Activated T-cell treated with anti-CD3 and anti-CD28 coated beads, Interleukin-2, amount 50 U/mL, for 24 hours (primary cell): ENCODE data around the gene F5.
A peak's percentile ranks its signal among the peaks of the same experiment; 100 is the strongest.

Experiments
- DNase-seq: peaks from one replicate; pipeline ENCODE4 v3.0.0-alpha.2; 2020
- H3K27ac Mint-ChIP-seq: 2 replicates; pipeline ENCODE4 v1.8.0; 2020; ENCODE audit warnings: mild to moderate bottlenecking, mixed read lengths
- H3K27me3 Mint-ChIP-seq: 2 replicates; pipeline ENCODE4 v1.8.0; 2020; ENCODE audit warnings: mixed read lengths
- H3K36me3 Mint-ChIP-seq: 2 replicates; pipeline ENCODE4 v1.8.0; 2020; ENCODE audit warnings: low read depth, mixed read lengths
- H3K4me1 Mint-ChIP-seq: 2 replicates; pipeline ENCODE4 v1.8.0; 2020; ENCODE audit warnings: low read depth, mixed read lengths
- H3K4me3 Mint-ChIP-seq: 2 replicates; pipeline ENCODE4 v1.8.0; 2020; ENCODE audit warnings: mild to moderate bottlenecking, moderate library complexity, mixed read lengths
- H3K9me3 Mint-ChIP-seq: 2 replicates; pipeline ENCODE4 v1.8.0; 2020; ENCODE audit warnings: mixed read lengths

F5 gene

DNA sequence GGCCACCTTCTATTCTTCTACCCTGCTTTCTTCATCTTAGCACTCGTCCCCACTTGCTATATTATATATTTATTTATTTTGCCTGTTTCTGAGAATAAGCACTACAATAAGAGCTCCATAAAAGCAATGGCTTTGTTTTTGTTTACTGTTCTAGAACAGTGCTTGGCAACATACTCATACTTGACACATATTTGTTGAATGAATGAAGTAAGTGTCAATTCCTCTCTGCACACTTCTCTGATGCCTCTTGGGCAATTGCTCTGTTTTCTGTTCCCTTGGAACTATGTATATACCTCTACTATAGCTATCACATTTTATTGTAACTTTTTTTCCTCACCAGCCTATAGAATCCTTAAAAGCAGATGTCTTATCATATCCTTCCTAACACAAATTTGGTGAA lies 93.0 kb downstream of the F5 start:
- H3K36me3 Mint-ChIP-seq = no peaks in the 10 kb centered on the region
- no peak overlapping the region for H3K4me3 Mint-ChIP-seq
- no peak overlapping the region for H3K27ac Mint-ChIP-seq
- peaks cover 7% of the 10 kb centered on the region for H3K27me3 Mint-ChIP-seq
- no peak for DNase-seq
- H3K9me3 Mint-ChIP-seq = no peaks in the 10 kb centered on the region
- H3K4me1 Mint-ChIP-seq = peaks cover 48% of the 10 kb centered on the region

DNA sequence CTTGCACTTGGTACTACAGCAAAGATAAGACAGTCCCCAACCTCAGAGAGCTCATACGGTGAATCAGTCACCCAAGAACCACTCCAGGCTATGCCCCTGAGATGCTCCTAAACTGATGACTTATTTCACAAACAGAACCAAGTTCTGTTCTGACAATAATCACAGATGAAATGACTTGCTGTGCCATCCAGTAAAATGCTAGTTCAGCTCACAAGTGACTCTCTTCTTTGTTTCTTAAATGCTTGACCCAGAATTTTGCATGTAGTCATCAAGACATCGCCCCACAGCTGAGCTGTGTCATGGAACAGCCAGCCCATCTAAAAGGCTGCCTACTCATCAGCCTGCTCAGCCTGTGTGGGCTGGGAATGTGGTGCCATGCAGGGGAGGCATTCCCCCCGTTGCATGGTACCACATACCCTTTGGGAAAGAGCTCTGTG lies 94.4 kb downstream of the F5 start:
- H3K27me3 Mint-ChIP-seq = peaks cover 7% of the 10 kb centered on the region
- peak; percentile 49 for DNase-seq
- peak overlapping the region; percentile 80 for H3K27ac Mint-ChIP-seq
- H3K4me1 Mint-ChIP-seq = peaks cover 59% of the 10 kb centered on the region
- no peak overlapping the region for H3K4me3 Mint-ChIP-seq
- no peaks in the 10 kb centered on the region for H3K36me3 Mint-ChIP-seq
- no peaks in the 10 kb centered on the region for H3K9me3 Mint-ChIP-seq

DNA sequence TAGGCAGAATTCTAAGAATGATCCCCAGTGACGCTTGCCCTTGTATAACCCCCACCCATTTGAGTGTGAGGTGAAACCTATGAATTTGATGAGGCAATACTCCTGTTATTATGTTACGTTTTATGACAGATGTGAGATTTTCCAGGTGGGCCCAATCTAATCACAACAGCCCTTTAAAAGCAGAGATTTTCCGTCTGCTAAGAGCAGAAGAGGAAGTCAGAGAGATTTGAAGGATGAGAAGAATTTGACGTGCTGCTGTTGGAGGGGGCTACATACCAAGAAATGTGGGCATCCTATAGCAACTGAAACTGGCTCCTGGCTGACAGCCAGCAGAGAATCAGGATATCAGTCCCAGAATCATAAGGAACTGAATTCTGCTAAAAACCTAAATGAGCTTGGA lies 98.1 kb downstream of the F5 start:
- H3K27ac Mint-ChIP-seq = no peak overlapping the region
- H3K36me3 Mint-ChIP-seq = peaks cover 21% of the 10 kb centered on the region
- no peaks in the 10 kb centered on the region for H3K9me3 Mint-ChIP-seq
- H3K27me3 Mint-ChIP-seq = no peaks in the 10 kb centered on the region
- DNase-seq = no peak
- H3K4me1 Mint-ChIP-seq = peaks cover 73% of the 10 kb centered on the region
- H3K4me3 Mint-ChIP-seq = no peak overlapping the region

DNA sequence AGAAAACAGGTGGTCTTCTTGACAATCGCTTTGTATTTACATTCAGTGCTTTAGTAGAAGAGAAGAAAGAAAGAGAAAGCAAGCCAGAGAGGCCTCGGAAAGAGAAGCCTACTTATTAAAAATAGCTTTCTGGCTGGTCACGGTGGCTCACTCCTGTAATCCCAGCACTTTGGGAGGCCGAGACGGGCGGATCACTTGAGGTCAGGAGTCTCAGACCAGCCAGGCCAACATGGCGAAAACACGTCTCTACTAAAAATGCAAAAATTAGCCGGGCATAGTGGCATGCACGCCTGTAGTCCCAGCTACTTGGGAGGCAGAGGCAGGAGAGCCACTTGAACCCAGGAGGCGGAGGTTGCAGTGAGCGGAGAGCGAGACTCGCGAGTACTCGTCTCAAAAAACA lies 98.7 kb downstream of the F5 start:
- peaks cover 23% of the 10 kb centered on the region for H3K36me3 Mint-ChIP-seq
- H3K27ac Mint-ChIP-seq = no peak overlapping the region
- peaks cover 73% of the 10 kb centered on the region for H3K4me1 Mint-ChIP-seq
- no peak for DNase-seq
- peak overlapping the region; percentile 86 for H3K4me3 Mint-ChIP-seq
- no peaks in the 10 kb centered on the region for H3K9me3 Mint-ChIP-seq
- H3K27me3 Mint-ChIP-seq = no peaks in the 10 kb centered on the region

DNA sequence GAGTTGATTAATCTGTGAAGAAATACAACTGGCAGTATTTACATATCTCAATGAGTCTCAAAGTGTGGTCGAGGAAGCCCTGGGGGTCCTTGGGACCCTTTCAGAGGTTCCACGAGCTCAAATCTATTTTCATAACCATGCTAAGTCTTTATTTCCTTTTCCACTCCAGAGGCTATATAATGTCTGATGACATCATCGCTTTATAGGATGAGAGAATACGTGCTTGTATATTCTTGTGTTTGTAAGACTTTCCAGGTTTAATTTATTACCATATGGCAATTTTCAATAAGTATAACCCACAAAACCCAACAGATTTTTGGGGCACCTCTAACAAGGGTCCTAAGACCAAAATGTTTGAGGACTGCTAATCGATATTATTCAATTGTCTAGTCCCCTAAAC lies 99.1 kb downstream of the F5 start:
- DNase-seq = no peak
- Mint-ChIP-seq H3K4me3 (peak overlapping the region; percentile 86), H3K9me3 (no peaks in the 10 kb centered on the region), H3K36me3 (peaks cover 23% of the 10 kb centered on the region), H3K4me1 (peaks cover 70% of the 10 kb centered on the region), H3K27ac (peak overlapping the region; percentile 93), H3K27me3 (no peaks in the 10 kb centered on the region)

DNA sequence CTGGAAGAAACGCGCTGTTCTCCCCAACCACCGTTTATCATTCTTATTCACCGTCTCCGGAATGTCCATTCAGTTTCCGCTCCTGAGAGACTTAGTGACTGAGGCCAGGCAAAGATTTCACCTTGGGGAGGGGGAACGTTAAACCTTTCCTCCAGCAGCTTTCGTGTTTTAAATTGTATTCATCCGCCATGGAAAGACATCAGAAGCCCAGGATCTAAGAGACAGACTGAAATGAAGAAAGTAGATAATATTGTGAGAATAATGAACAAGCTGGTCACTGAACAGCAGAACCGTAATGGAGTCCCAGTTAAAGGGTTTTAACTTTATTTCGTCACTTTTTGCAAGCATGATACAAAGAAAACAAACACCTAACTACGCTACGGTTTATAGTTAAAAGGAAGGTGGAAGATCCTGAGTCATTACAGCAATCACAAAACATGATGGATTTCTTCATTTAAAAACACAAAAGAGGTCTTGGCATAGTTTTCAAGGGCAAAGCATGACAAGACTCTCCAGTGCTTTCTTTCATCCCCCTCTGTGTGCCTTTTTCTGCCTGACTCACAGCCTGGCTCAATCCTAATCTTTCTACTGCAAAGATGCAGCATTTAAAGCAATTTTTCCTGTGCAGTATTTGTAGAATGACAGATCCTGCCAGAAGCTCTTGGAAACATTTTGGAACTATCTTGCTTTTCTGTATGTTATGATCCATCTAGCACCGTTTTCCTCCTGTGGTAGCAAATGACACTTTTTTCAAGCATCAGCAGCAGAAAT lies 99.8 kb downstream of the F5 start:
- H3K9me3 Mint-ChIP-seq = no peaks in the 10 kb centered on the region
- peak overlapping the region; percentile 93 for H3K27ac Mint-ChIP-seq
- no peaks in the 10 kb centered on the region for H3K27me3 Mint-ChIP-seq
- DNase-seq = no peak
- peaks cover 65% of the 10 kb centered on the region for H3K4me1 Mint-ChIP-seq
- peak overlapping the region; percentile 86 for H3K4me3 Mint-ChIP-seq
- peaks cover 25% of the 10 kb centered on the region for H3K36me3 Mint-ChIP-seq

DNA sequence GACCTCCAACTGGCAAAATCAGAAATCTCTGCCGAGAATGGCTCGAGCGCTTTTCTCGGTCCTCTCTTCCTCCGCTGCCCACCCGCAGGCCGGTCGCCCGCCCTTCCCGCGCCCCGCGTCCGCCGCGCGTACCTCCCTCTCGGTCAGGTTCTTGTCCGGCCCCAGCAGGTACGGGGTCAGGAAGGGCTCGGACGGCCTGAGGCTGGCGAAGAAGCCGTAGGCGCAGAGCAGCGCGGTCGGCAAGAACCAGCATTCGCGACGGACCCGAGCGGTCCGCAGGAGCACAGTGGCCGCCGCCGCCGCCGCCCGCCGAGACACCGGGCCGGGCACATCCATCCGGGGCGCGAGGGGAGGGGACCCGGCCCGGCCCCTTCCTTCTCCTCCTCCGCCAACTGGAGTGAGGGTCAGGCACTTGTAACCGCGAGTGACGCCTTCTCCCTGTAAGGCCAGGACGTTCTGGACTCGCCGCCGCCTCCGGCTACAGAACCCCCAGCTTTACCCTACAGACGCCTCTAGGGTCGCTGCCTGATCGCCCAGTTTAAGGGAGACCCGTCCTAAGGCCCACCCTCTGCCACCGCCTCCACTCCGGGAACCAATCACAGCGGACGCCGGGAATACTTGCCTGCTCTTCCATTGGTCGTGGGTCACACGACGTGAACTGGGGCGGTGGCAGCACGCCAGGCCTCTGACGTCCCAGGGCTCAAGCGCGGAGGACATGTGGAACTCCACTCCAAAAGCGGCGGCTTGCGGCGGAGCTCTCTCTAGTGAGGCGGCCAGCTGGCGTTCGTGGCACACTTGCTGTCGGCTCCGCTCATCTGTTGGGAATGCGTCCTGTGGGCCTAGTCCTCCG lies 100.6 kb downstream of the F5 start, which contains the start of gene SLC19A2:
SLC19A2 (minus strand) TSS at position 514 of the 850 bp plus-strand sequence; CDS start at position 336, 178 bp downstream.
- Mint-ChIP-seq H3K27ac (peak within 1 kb of the TSS; percentile 93), H3K27me3 (no peaks in the 10 kb centered on the region), H3K4me1 (peaks cover 66% of the 10 kb centered on the region), H3K36me3 (peaks cover 26% of the 10 kb centered on the region), H3K9me3 (no peaks in the 10 kb centered on the region), H3K4me3 (peak within 1 kb of the TSS; percentile 86)
- peak; percentile 91 for DNase-seq

DNA sequence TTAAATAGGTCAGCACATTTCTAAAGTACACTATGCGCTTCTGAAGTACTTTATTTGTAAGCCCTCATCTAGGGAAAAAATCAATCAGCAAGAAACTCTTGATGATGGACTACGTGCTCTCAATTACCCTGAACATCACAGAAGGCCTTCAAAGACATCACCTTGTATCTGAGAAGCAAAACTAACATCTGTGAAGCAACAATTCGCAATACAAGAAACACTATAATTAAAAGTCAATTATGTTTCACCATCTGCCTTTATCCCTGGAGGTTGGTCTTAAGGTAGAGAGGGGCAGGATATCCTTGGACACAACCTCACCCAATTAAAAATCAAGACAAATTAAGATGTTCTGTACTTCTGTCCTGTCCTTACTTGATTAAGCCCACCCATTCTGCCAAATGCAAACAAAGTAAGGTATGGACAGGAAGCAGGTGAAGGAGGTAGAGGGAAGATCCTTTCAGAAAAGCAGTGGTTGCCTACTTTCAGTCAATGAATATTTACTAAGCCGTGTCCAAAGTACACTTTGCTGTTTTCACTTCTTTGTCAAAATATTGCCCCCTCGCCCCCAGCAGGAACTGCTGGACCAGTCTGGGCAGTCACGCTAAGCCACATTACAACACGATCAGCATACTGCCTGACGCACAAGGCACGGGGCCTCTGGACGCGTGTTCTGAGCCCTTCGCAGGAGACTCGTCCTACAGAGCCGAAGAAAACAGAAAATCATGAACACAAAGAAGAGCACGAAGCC lies 101.4 kb downstream of the F5 start:
- H3K4me1 Mint-ChIP-seq = peaks cover 69% of the 10 kb centered on the region
- DNase-seq = no peak
- no peaks in the 10 kb centered on the region for H3K9me3 Mint-ChIP-seq
- no peaks in the 10 kb centered on the region for H3K27me3 Mint-ChIP-seq
- H3K27ac Mint-ChIP-seq = peak overlapping the region; percentile 93
- peak overlapping the region; percentile 86 for H3K4me3 Mint-ChIP-seq
- peaks cover 26% of the 10 kb centered on the region for H3K36me3 Mint-ChIP-seq

DNA sequence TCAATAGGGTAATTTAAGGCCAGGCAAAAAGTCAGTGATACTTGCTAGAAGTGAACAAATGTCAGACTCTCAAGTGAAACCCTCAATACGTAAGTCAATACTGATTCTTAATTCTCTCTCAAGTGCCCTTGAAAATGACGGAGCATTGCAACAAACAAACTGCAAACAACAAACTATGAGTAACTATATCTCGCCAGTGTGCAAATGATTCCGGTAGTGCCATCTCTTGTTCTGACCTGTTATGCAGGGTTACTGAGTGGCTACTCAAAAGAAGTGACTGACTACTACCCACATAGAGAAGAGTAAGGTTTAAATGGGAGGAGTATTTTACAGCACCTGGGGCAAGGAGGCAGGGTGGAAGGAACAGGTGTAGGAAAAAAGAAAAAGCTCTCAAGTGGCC lies 102.2 kb downstream of the F5 start:
- no peaks in the 10 kb centered on the region for H3K9me3 Mint-ChIP-seq
- H3K4me3 Mint-ChIP-seq = peak overlapping the region; percentile 86
- H3K27me3 Mint-ChIP-seq = no peaks in the 10 kb centered on the region
- H3K4me1 Mint-ChIP-seq = peaks cover 68% of the 10 kb centered on the region
- H3K36me3 Mint-ChIP-seq = peaks cover 26% of the 10 kb centered on the region
- H3K27ac Mint-ChIP-seq = no peak overlapping the region
- DNase-seq = no peak

DNA sequence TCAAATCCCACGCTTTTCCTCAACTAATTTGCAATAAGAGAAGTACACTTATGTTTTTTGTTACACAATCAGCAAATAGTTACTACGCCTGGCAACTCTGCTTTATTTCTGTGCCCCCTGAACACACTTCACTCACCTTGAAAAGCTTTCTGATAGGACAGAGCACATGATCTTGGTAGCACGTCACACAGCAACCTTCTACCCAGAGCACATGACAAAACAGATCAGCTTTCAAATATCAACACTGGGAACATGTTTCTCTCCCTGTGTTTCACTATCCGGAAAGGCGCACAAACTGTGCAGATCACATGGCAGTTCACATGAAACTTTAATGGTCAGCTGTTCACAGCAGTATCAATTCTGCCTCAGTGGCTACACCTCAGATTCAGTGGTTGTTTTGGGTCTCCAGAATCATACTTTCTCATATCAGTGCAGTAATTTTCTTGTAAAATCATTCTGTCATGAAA lies 102.7 kb downstream of the F5 start:
- Mint-ChIP-seq H3K27me3 (no peaks in the 10 kb centered on the region), H3K9me3 (no peaks in the 10 kb centered on the region), H3K36me3 (peaks cover 26% of the 10 kb centered on the region), H3K27ac (no peak overlapping the region), H3K4me3 (peak overlapping the region; percentile 86), H3K4me1 (peaks cover 63% of the 10 kb centered on the region)
- no peak for DNase-seq

DNA sequence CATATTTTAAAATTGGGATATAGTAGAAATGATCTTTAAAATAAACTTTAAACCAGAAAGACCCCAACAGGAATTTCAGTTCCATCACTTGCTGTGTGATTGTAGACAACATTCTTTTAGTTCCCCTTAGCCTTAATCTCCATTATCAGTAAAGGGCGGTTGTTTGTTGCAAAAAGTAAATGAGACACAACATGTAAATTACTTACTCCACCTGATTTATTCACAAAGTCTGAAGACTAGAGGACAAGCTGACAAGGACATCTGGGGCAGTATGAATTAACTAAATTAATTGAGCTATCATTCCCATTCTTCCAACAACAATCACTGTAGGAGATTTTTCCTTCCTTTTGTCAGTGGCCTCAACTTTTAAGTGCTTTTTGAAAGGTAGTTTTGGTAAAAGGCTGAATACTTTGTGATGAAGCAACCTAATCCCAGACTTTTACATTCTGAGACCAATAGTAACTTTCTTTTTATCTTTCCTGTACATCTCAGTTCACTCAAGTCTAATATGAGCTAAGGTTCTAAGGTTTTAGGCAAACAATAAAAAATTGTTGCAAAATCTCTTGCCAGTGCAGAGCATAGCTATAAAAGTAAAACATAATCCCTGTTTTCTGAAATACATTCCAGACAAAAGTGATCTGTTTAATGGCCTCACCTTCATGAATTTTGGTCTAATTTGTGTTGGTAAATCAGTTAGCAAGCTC lies 106.8 kb downstream of the F5 start:
- Mint-ChIP-seq H3K4me1 (peaks cover 33% of the 10 kb centered on the region), H3K36me3 (peaks cover 38% of the 10 kb centered on the region), H3K4me3 (no peak overlapping the region), H3K27me3 (no peaks in the 10 kb centered on the region), H3K27ac (no peak overlapping the region), H3K9me3 (no peaks in the 10 kb centered on the region)
- no peak for DNase-seq

DNA sequence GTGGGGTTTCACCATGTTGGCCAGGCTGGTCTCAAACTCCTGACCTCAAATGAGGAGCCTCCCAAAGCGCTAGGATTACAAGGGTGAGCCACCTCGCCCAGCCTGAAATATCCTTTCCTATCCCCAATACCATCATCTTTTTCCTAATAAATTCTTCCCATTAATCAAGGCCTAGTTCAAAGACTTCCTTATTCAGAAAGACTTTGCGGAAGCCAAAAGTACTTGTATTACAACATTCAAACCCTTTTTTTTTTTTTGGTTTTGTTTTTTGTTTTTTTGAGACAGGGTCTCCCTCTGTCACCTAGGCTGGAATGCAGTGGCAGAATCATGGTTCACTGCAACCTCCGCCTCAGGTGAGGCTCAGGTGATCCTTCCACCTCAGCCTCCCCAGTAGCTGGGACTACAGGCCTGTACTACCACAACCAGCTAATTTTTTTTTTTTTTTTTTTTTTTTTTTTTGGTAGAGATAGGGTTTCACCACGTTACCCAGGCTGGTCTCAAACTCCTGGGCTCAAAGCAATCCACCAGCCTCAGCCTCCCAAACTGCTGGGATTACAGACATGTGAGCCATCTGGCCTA lies 108.1 kb downstream of the F5 start:
- Mint-ChIP-seq H3K4me1 (peaks cover 21% of the 10 kb centered on the region), H3K27ac (no peak overlapping the region), H3K9me3 (no peaks in the 10 kb centered on the region), H3K27me3 (no peaks in the 10 kb centered on the region), H3K4me3 (no peak overlapping the region), H3K36me3 (peaks cover 29% of the 10 kb centered on the region)
- no peak for DNase-seq

DNA sequence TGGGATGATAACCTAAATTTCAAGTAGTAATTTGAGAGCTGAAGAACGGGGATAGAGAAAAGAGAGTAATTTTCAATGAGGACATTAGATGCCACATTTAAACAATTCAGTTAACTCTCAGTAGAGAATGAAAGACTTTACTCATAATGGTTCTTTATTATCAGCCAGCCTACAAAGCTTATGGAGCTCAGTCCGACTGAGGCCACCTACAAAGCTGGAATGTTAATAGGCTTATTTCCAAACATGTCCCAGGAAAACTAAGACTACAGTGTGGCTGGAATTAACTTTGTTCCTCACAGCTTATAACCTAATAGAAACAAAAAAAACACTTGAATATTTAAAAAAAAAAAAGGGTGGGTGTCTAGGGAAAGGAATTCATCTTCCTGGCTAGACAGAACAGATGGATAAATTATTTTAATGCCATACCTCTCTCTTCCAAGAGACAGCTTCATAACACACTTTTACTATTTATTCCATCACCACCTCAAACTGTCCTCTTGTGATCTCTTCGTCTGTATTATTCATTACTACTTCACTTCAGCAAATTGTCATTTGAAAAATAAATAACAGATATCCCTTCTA lies 110.4 kb downstream of the F5 start:
- Mint-ChIP-seq H3K9me3 (no peaks in the 10 kb centered on the region), H3K27me3 (no peaks in the 10 kb centered on the region), H3K27ac (no peak overlapping the region), H3K4me3 (no peak overlapping the region), H3K4me1 (peaks cover 9% of the 10 kb centered on the region), H3K36me3 (peaks cover 24% of the 10 kb centered on the region)
- no peak for DNase-seq
